Activated T-cell treated with anti-CD3 and anti-CD28 coated beads for 48 hours (primary cell): ENCODE results near the gene MROH2A.
"Not testable (repeated sequence)": the region's sequence is repeated elsewhere in the genome, so short reads cannot be mapped to it uniquely, and the experiment has no call there.

ENCODE experiments used
- DNase-seq: peaks from one replicate; pipeline ENCODE4 v3.0.0-alpha.2; 2020; ENCODE audit warnings: low read depth

Gene MROH2A, protein sequence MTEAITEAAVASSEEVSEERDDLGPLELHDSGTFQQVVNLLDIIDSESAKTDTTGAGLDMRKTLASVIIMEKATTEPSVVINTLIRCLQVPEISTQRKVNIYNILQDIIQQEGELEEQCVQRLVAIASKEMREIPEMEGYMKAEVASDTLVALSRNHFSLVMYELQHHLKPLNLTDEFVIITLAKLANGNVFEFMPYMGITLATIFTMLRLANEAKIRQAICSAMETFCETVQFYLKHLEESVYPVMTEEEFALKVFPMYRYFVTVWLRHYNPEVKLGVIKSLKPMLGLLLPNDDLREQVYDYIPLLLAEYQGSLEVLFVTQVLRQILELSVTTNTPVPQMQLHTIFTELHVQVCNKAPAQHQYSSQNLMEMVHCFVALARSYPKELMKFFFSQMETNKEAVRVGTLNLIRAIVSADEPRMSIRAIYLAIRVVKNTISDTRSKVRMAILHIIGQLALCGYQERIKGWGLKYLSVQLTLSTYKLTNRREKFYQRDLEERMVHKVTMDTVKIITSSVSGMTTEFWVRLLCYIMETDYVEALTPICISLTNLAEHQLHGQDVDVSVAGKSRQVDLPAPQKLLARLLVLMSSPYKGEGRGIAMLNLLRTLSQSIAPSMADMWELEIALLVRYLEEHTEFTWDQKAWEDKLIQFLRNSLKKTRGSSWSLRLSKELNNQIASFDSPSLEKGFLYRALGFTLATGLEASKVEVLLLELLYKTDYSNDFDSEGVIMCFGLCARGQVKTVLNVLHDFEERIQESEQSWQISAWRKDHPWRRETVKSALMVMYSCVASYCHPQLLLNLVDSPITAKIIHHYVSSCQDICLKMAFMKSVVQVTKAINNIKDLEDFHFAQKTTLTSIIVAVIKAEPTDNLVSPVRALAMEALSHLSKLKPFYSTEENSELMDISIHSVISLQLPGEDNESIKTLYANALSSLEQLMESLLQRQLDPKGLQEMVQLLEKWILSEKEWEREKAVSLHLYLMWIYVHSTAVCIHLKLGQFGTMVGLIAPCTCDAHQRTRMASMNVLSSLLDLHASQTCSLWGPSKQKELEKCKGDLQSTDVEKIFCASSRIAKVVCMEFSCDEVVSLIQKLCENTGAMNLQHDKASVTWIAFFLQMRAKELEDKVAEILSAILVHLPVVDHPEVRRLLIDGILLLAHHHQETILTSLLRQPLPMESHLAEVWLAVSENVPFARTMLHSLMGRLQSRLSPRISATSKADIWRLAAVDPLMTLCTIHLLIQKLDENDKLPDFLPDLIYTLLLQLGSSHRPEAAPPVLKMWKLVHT (N-terminal part only)

DNA sequence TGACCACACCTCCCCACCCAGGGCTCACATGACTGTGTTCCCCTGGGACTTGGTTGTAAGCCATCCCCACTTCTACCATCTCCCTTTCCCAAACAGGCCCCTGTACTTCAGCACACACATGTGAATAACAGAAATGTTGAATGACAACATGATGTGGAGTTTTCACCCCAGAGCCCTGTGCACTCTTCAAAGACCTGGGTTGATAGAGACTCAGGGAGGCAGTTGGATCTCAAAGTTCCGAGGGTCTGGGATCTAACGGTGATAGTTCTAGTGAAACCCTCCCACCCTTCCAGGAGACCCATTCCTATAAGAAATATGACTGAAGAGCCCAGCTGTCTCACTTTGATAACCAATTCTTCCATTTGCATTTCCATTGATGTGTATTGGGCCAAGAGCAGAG, at the start of gene MROH2A:
Gene MROH2A, plus strand, starts transcription at position 301 of the 400 bp plus-strand sequence. CDS start 1,029 bp downstream, outside the sequence.
- no peak for DNase-seq

DNA sequence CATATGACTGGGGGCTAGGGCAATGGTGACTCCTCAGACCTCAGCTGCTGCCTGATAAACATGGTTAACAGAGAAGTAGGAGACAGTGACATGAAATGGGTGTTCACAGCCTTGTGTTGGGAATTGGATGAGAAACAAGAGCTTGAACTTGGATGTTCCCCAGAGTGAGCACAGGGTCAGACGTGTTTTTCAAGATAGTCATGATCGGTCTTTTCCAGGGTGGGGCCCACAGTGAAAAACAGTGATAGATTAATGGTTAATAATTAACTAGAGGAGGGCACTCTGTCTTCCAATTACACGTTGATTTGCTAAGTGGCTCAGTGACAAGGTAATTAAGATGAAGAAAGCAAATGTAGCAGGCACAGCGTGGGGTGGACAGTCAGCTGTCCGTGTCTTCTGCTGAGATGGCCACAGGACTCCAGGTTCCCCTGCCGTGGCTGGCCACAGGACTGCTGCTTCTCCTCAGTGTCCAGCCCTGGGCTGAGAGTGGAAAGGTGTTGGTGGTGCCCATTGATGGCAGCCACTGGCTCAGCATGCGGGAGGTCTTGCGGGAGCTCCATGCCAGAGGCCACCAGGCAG, 49.3 kb upstream of the MROH2A start, which contains the start of gene UGT1A3:
Gene UGT1A3, plus strand, starts transcription at position 320 of the 579 bp plus-strand sequence. Its CDS starts 85 bp downstream, at position 405.
- DNase-seq: no peak

DNA sequence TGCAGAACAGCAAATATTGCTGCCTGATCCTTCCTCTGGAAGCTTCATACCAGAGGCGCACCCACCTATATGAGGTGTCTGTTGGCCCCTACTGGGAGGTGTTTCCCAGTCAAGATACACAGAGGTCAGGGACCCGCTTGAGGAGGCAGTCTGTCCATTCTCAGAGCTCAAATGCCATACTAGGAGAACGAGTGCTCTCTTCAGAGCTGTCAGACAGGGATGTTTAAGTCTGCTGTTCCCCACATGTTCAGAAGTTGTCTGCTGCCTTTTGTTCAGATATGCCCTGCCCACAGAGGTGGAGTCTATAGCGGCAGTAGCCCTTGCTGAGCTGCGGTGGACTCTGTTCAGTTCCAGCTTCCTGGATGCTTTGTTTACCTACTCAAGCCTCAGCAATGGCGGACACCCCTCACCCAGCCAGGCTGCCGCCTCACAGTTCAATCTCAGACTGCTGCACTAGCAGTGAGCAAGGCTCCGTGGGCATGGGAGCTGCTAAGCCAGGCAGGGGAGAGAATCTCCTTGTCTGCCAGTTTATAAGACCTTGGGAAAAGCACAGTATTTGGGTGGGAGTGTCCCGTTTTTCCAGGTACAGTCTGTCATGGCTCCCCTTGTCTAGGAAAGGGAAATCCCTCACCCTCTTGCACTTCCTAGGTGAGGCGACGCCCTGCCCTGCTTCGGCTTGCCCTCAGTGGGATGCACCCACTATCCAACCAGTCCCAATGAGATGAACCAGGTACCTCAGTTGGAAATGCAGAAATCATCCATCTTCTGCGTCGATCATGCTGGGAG, 41.1 kb upstream of the MROH2A start:
- not testable (repeated sequence) for DNase-seq

DNA sequence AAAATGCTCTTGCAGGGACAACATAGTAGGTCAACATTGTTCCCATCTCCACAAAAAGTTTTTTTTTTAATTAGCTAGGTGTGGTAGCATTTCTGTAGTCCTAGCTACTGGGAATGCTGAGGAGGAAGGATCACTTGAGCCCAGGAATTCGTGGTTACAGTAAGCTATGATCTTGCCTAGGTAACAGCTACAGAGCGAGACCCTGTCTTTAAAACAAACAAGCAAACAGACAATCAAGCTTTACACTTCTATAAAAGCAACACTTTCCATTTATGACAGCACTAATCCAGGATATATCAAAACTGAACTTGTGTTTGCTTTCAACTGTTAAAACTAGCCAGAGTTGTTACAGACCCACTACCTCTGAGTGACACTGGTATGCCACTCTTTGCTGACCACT, 37.3 kb upstream of the MROH2A start:
- no peak for DNase-seq

DNA sequence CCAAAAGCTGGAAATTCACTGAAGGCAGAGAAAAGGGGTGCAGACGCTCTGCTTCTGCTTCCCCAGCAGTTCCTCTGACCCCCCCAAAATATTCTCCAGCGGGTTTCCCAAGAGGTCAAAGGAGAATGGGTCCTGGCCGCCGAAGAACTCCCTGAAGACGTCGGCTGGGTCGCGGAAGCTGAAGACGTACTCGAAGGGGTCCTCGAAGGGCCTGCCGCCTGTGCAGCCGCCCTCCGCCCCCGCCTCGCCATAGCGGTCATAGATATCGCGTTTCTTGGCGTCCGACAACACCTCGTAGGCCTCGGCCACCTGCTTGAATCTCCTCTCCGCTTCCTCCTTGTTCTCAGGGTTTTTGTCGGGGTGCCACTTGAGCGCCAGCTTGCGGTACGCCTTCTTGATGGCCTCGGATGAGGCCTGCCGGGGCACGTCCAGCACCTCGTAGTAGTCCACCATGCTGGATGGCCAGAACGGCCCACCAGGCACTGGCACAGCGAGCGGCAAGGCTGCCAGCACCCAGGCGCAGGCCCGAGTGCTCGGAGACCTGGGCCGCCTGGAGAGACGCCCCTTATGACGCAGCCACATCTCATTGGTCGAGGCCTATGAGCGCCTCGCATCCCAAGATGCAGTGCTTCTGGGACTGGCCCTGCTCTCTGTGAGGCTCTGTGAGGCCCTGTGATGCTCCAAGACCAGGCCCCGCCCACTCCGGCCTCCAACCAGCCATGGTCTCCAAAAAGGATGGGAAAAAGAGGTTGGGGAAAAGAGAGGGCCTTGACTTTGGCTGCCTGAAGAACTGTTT, 34.5 kb upstream of the MROH2A start:
- no peak for DNase-seq

DNA sequence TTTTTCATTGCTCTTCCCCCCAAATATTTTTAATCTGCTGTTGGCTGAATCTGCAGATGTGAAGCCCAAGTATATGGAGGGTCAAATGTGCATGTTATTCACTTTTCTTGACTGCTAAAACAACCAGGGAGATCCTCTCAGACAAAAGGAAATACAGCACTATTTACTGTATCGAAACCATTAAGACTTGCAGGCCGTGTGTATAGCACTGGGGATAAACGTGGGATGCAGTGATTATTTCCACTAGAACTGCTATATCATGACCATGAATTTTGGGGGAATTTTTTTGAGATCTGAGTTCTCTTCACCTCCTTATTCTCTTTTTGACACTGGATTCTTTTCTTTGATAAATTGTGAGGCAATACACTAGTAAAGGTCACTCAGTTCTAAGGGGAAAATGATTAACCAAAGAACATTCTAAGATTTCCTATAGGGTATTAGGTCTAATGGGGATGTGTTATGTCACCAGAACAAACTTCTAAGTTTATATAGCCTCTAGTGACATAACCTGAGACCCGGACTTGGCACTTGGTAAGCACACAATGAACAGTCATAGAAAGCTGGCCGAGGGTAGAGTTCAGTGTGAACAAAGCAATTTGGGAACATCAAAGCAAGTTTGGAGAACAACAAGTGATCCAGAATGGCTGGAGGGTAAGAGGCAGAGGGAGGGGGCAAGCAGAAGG, 32.9 kb upstream of the MROH2A start:
- DNase-seq: no peak

DNA sequence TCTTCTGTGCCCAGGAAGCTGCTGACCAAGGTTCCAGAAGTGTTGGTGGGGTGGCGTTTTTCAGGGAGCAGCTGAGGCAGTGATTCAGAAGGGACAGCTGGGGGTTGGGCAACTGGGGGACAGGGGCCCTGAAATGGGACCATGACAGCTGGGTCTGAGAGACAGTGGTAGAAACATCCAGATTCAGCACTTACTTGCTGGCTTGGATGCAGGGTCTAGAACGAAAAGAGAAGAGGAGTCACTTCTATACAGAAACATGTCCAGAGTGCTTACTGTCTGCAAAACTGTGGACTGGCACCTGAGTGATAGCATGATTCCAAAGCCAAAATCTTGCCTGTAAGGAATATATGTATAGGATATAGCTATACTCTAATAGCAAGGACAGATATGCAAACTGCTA, 32.3 kb upstream of the MROH2A start:
- DNase-seq: not testable (repeated sequence)

DNA sequence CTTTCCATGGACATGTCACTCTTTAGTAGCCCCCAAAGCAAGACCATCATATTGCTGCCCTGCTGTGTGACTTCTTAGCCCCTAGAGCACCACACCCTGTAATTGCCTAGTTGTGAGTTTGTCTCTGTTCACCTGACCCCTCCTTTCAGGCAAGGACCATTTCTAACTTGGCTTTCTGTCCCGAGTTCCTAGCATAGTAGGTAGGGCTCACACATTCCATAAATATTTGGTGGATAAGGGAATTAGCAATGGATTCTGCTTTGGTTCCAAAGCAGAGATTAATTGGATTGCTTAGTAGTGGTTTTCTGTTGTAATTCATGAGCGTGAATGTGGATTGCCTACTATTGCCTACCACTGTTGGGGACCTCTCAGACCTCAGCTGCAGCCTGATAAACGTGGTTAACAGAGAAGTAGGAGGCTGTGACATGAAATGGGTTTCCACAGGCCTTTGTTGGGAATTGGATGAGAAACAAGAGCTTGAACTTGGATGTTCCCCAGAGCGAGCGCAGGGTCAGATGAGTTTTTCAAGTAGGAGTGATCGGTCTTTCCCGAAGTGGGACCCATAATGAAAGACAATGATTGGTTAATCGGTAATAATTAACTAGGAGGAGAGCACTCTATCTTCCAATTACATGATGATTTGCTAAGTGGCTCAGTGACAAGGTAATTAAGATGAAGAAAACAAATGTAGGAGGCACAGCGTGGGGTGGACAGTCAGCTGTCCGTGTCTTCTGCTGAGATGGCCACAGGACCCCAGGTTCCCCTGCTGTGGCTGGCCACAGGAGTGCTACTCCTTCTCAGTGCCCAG, 31.5 kb upstream of the MROH2A start:
- DNase-seq: no peak

DNA sequence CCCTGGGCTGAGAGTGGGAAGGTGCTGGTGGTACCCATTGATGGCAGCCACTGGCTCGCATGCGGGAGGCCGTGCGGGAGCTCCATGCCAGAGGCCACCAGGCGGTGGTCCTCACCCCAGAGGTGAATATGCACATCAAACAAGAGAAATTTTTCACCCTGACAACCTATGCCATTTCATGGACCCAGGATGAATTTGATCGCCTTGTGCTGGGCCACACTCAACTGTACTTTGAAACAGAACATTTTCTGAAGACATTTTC, 30.9 kb upstream of the MROH2A start:
- no peak for DNase-seq

DNA sequence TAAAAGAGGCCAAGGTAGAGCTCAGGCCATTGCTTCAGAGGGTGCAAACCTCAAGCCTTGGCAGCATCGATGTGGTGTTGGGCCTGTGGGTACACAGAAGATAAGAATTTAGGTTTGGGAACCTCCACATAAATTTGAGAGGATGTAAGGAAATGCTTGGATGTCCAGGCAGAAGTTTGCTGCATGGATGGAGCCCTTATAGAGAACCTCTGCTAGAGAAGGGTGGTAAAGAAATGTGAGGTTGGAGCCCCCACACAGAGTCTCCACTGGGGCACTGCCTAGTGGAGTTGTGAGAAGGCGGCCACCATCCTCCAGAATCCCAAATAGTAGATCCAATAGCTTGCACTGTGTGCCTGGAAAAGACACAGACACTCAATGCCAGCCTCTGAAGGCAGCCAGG, 27.4 kb upstream of the MROH2A start:
- not testable (repeated sequence) for DNase-seq

DNA sequence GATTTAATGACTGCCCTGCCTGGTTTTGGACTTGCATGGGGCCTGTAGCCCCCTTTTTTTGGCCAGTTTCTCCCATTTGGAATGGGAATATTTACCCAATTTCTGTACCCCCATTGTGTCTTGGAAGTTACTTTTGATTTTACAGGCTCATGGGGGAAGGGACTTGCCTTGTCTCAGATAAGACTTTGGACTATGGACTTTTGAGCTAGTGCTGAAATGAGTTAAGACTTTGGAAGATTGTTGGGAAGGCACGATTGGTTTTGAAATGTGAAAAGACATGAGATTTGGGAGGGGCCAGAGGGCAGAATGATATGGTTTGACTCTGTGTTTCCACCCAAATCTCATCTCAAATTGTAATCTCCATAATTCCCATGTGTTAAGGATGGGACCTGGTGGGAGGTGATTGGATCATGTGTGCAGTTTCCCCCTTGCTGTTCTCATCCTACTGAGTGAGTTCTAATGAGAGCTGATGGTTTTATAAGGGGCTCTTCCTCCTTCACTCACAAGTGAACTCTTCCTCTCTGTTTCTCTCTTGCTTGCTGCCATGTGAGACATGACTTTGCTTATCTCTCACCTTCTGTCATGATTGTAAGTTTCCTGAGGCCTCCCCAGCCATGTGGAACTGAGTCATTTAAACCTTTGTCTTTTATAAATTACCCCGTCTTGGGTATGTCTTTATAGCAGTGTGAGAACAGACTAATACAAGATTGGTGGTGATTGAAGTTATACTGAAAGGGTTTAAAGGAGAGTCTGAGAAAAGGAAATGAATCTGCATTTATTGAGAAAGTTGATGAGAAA, 26.7 kb upstream of the MROH2A start:
- not testable (repeated sequence) for DNase-seq

DNA sequence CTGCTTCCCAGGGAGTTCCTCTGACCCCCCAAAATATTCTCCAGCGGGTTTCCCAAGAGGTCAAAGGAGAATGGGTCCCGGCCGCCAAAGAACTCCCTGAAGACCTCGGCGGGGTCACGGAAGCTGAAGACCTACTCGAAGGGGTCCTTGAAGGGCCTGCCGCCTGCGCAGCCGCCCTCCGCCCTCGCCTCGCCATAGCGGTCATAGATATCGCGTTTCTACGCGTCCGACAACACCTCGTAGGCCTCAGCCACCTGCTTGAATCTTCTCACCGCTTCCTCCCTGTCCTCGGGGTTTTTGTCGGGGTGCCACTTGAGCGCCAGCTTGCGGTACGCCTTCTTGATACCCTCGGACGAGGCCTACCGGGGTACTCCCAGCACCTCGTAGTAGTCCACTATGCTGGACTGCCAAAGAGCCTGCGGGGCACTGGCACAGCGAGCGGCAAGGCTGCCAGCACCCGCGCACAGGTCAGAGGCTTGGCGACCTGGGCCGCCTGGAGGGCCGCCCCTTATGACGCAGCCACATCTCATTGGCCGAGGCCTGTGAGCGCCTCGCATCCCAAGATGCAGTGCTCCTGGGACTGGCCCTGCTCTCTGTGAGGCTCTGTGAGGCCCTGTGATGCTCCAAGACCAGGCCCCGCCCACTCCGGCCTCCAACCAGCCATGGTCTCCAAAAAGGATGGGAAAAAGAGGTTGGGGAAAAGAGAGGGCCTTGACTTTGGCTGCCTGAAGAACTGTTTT, 23.1 kb upstream of the MROH2A start:
- no peak for DNase-seq

DNA sequence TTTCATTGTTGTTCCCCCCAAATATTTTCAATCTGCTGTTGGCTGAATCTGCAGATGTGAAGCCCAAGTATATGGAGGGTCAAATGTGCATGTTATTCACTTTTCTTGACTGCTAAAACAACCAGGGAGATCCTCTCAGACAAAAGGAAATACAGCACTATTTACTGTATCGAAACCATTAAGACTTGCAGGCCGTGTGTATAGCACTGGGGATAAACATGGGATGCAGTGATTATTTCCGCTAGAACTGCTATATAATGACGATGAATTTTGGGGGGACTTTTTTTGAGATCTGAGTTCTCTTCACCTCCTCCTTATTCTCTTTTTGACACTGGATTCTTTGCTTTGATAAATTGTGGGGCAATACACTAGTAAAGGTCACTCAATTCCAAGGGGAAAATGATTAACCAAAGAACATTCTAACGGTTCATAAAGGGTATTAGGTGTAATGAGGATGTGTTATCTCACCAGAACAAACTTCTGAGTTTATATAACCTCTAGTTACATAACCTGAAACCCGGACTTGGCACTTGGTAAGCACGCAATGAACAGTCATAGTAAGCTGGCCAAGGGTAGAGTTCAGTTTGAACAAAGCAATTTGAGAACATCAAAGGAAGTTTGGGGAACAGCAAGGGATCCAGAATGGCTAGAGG, 21.6 kb upstream of the MROH2A start:
- no peak for DNase-seq

DNA sequence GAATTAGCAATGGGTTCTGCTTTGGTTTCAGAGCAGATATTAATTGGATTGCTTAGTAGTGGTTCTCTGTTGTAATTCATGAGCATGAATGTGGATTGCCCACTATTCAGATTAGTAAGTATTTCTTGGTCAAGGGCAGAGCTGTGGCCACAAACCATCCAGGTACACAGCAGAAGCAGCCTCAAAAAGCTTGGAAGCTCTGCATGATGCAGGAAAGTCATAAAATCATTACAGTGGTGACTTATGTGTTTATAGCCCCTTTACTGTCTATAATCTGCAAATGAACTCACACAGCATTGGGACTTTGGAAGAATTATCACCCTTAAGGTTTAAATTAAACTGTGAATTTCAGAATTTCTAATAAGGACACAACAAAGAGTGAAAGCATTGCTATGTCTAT, 20.0 kb upstream of the MROH2A start:
- DNase-seq: no peak

DNA sequence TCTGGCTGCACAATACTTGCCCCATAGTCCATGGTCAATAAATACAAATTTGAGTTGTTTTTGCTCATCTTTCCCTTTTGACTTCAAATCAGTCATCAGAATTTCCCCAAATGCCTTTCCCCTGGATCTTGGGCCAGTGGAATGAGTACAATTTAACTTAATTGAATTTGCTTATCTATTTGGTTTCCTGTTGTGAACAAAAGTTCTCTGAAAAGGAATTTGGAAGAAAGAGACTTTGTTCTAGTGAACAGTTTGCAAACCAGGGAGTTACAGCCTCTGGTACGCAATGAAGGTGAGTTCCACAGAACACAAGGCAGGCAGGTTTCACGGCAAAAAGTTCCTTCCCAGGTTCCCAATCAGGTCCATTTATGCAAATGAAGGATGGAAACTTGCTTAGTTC, 19.3 kb upstream of the MROH2A start:
- no peak for DNase-seq

DNA sequence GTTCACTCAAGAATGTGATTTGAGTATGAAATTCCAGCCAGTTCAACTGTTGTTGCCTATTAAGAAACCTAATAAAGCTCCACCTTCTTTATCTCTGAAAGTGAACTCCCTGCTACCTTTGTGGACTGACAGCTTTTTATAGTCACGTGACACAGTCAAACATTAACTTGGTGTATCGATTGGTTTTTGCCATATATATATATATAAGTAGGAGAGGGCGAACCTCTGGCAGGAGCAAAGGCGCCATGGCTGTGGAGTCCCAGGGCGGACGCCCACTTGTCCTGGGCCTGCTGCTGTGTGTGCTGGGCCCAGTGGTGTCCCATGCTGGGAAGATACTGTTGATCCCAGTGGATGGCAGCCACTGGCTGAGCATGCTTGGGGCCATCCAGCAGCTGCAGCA, 18.1 kb upstream of the MROH2A start, which contains the start of gene UGT1A1:
Gene UGT1A1, plus strand, starts transcription at position 228 of the 400 bp plus-strand sequence. Its CDS starts 18 bp downstream, at position 246.
- DNase-seq: no peak
